Measurements from ENCODE around the gene MPHOSPH9.

The MPHOSPH9 gene, protein sequence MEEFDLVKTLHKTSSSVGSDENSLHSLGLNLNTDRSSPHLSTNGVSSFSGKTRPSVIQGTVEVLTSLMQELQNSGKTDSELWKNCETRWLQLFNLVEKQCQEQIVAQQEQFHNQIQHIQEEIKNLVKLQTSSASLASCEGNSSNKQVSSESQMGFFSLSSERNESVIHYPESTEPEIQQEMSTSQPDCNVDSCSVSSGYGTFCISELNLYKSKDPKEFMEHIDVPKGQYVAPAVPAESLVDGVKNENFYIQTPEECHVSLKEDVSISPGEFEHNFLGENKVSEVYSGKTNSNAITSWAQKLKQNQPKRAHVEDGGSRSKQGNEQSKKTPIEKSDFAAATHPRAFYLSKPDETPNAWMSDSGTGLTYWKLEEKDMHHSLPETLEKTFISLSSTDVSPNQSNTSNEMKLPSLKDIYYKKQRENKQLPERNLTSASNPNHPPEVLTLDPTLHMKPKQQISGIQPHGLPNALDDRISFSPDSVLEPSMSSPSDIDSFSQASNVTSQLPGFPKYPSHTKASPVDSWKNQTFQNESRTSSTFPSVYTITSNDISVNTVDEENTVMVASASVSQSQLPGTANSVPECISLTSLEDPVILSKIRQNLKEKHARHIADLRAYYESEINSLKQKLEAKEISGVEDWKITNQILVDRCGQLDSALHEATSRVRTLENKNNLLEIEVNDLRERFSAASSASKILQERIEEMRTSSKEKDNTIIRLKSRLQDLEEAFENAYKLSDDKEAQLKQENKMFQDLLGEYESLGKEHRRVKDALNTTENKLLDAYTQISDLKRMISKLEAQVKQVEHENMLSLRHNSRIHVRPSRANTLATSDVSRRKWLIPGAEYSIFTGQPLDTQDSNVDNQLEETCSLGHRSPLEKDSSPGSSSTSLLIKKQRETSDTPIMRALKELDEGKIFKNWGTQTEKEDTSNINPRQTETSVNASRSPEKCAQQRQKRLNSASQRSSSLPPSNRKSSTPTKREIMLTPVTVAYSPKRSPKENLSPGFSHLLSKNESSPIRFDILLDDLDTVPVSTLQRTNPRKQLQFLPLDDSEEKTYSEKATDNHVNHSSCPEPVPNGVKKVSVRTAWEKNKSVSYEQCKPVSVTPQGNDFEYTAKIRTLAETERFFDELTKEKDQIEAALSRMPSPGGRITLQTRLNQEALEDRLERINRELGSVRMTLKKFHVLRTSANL

DNA sequence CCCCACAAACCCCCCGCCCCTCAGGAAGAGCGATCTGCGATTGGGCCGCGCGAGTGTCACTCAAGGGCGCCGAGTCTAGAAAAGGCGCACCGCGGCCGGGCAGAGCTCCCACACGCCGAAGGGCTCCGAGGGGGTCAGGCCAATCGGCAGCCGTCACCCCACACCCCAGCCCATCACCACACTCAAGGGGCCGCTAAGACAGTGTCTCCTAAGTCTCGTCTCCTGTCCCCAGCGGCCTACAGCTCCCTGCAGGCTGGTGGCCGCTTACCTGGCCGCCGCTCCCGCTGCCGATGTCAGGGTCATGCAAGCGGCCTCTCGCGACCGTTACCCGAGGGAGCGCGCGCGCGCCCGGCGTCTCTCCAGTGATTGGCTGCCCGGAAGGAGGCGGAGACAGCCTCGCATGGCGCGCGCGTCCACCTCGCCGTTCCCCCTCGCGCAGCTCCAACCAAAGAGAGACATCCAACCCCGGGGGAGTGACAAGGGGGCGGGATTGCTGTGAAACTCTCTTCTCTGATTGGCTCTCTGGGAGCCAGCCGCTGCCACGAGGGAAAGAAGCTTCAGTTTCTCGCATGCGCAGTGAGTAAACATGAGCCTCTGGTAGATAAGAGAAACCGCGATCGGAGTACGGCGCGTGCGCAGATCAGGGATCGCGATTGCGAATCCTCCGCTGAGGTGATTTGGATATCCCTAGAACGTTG, at the start of gene MPHOSPH9, which contains the start of gene MTRFR:
Gene MPHOSPH9, minus strand, starts transcription at position 335 of the 698 bp plus-strand sequence. CDS start 2,777 bp downstream, outside the sequence.
Gene MTRFR, plus strand, starts transcription at position 630 of the 698 bp plus-strand sequence. CDS start 20,239 bp downstream, outside the sequence.
- peak; percentile 94 to 96 for DNase-seq (ENCODE audit: low read depth in 2 of 2)

DNA sequence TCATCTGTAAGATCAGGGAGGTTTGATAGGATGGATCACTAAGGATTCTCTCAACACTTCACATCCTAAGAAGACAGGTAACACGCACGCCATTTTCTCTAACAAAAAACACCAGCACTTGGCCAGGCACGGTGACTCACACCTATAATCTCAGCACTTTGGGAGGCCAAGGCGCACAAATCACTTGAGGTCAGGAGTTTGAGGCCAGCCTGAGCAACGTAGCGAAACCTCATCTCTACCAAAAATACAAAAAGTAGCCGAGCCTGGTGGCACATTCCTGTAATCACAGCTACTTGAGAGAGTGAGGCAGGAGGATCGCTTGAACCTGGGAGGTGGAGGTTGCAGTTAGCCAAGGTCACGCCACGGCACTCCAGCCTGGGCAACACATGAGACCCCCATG, 49.2 kb upstream of the MPHOSPH9 start:
- DNase-seq (ENCODE audit: low read depth in 2 of 2): no peak

DNA sequence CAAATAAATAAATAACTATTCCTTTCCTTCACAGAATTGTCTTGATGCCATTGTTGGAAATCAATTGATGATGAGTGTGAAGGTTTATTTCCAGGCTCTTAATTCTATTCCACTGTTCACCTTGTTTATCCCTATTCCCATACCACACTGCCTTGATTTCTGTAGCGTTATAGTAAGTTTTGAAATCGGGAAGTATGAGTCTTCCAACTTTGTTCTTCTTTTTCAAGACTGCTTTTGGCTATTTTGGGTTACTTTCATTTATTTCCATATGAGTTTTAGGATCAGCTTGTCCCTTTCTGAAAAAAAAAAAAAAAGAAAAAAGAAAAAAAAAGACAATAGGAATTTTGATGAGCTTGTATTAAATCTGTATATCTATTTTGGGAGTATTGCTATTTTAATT, 48.0 kb upstream of the MPHOSPH9 start:
- DNase-seq (ENCODE audit: low read depth in 2 of 2): no peak

DNA sequence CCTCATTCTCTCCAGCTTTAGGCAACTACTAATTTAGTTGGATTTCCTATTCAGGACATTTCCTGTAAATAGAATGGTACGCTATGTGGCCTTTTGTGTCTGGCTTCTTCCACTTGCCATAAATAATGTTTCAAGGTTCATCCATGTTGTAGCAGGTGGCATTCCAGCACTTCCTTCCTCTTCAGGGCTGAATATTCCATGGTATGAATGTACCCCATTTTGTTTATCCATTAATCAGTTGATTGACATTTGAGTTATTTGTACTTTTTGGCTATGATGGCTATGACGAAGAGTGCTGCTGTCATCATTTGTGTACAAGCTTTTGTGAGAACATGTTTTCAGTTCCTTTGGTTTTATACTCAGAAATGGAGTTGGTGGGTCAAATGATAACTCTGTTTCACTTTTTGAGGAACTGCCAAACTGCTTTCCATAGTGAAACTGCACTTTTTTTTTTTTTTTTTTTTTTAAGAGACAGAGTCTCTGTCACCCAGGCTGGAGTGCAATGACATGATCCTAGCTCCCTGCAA, 45.2 kb upstream of the MPHOSPH9 start:
- no peak for DNase-seq (ENCODE audit: low read depth in 2 of 2)

DNA sequence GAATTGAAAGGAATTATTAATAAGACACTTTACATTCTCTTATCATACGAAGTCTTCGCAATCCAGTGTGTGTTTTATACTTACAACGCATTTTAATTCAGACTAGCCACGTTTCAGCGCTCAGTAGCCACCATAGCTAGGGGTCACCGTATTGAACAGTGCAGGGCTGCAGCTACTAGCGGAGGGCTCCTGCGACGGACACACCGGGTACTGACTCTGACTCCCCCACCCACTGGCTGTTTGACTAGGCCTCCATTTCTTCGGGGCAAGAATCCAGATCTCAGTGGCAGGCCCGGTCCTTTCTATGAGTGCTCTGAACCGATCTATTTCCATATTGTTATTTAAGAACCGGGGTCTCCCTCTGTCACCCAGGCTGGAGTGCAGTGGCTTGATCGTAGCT, 40.2 kb upstream of the MPHOSPH9 start:
- DNase-seq (ENCODE audit: low read depth in 2 of 2): no peak

DNA sequence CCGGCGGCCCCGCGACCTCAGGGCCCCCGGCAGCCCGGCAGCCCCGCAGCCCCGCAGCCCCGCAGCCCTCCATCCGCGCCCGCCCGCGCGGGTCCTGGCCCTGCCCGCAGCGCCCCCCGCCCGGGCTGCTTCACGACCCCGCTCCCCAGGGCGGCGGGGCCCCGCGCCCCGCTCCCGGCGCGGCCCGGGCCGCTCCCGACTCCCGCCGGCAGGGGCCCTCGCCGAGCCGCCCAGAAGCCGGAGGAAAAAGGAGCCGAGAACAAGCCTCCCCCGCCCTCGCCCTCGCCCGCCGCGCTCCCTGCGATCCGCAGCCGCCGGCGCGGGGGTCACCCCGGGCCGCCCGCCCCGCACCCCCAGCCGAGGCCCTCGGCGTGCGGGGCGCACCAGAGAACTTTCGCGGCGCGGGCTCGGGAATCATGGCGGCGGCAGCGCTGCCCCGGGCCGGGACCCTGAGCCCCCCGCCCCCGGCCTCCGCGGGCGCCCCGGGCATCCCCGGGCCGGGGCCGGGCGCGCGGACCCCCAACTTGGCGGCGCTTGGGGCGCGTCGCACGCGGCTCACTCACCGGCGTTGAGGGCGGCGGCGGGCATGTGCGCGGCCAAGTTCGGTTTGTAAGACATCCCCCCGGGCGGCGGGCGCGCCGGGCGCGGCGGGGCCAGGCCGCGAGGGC, 38.2 kb upstream of the MPHOSPH9 start:
- peak; percentile 22 to 53 for DNase-seq (ENCODE audit: low read depth in 2 of 2)

DNA sequence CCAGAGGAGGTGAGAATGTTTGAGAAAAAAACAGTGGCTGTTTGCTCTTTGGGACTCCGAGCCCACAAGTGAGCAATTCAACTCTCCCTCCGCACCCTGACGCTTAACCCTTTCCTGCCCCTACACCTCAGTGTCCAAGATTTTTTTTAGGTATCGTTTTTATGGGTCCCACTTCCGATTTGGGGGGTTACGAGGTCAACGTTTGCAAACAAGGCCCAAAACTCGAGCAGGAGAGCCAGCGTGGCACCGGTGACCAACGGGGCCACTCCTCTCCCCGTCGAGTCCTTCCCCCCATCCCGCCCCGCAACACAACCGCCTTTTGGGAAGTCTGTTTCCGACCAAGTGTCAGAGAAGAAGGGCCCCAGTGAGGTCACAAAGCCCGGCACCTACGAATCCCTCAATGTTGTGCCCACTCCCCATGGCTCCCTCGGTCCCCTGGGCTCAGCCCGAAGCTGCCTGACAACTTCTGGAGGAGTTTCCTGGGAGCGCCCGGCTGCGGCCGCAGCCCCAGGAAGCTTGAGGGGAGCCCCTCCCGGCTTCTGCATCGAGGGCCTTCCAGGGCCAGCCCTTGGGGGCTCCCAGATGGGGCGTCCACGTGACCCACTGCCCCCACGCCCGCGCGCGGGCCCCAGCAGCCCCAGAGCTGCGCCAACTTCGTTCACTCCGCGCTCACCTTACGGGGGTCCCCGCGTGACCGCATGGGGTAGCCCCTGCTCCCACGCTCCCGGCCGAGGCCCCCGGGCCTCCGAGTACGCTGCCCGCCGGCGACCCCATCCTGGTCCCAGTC, 37.5 kb upstream of the MPHOSPH9 start:
- DNase-seq (ENCODE audit: low read depth in 2 of 2): no peak

DNA sequence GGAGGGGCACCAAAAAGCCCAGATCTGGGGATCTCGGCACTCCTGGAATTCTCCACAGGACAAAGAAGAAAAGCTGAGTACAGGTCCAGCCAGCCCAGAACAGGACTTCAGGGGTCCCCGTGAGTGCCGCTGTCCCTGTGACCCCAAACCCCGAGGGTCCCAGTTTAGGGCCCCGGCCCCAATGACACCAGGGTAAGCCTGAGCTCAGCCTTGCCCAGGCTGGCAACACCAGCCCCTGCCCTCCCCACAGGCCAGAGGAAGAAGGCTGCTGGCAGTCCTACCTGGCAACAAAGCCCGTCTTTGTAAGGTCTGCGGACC, 36.9 kb upstream of the MPHOSPH9 start:
- no peak for DNase-seq (ENCODE audit: low read depth in 2 of 2)

DNA sequence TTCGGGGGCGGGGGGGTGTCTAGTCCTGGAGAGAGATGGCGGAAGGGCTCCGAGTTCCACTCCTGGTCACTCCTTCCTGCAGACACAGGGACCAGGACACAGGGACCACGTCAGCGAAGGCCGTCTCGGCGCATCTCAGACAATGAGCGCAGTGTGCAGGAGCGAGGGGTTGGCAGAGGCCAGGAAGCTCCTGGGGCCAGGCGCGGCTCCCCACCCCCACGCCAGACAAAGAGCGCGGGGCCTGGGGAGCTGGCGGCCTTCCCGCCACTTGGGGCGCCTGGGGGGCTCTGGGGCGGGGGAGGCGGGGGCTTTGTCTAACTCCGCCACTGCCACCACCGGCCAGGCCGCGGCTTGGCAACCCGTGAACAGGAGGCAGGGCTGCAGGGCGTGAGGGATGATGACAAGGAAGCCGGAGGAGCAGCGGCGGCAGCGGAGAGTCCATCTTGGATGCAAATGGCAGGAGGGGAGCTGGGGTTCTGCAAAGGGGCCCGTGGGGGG, 36.5 kb upstream of the MPHOSPH9 start:
- no peak for DNase-seq (ENCODE audit: low read depth in 2 of 2)

DNA sequence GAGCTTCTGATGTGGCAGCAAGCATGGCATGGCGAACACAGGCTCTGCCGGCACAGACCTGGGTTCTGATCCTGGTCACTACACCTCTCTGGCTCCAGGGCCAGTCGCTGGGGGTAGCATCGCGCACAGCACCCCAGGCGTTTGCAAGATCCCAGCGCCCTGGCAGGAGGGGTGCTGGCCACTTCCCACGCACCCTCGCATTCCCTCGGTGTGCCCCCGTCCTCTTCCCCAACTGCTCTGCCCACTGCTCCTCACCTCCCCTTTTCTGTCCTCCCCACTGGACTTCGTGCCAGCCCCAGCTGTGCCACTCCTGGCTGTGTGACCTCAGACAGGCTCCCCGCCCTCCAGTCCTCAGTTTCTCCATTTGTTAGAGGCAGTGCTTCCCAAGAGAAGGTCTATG, 35.9 kb upstream of the MPHOSPH9 start:
- no peak for DNase-seq (ENCODE audit: low read depth in 2 of 2)

DNA sequence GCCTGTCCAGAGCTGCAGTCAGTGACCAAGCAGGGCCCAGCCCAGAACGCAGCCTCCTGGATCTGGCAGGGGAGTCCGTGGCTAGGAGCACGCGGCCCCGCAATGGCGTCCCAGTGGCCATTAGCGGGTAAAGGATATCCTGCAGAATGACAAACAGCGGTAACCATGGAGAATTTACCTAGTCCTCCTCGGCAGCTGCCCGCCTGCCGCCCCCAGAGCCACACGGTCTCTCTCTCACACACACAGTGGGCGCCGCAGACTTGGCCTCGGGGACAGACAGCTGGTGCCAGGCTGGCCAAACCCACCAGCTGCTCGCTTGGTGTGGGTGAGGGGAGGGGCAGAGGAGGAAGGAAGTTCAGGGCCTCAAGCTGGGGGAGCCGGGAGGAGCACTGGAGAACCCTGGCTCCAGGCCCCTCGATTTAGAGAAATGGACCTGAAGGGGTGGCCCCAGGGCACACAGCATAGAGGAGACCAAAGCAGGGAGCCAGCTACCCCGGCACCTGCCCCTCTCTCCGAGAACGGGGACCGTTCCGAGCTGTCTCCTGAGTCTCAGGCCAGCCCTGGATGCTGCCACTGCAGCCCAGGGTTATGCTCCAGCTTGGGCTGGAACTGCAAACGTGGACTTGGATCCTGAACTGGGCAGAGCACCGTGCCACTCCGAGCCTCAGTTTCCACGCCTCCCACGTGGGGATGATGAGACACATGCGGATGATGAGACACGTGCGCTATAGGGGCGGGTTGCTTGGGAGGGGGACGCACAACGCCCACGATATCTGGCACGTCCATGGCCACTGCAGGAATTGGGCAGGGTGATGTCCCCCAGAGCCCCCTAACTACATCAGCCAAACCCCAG, 35.3 kb upstream of the MPHOSPH9 start:
- DNase-seq (ENCODE audit: low read depth in 2 of 2): no peak

DNA sequence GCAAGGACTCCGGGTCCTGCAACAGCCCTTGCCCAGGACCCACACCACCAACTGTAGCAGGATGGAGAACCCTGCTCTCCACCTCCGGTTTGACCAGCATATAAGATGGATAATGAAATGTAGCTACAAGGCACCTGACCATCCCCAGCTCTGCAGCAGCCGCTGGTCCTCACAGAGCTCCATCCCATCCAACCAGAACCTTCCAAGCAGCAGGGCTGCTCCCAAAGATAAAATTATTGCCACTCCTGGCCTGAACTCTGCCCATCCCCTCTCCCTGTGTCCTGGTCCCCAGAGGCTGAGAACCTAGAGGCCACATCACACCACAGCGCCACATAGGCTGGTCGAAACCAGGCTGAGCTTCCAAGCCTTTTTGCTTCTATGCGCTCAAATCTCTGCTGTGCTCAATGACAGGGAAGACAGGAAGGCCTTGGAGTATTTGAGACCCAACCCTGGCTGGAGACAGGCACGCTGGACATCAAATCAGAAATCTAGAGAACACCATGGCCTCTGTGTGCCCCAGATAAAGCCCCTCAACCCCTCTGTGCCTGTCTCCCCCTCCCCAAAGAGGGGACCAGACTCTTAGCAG, 34.5 kb upstream of the MPHOSPH9 start:
- no peak for DNase-seq (ENCODE audit: low read depth in 2 of 2)

DNA sequence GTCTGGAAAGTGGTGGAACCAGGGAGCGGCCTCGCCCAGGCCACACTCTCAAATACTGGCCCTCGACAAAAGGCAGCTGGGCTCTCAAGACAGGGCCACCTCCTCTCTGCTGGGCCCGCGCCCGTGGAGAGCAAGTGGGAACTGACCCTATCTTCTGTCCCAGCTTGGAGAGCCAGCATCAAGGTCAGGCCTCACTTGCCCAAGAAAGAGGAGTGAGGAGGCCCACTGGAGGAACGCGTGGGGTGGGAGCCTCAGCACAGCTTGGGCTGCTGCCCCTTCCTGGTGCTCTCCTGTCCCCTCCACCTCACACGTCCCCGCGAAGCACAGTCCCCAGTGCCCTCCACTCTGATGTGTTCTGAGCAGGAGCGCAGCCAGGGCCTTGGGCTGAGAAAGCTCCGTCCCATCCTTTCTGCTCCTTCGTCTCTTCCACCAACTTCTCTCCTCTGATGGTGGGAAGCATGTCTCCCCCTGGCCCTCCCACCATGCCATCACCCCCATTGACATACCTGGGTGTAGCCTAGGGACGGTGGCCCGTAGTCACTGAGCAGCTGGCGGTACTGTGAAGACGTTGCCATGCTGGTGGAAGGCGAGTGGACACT, 33.8 kb upstream of the MPHOSPH9 start:
- no peak for DNase-seq (ENCODE audit: low read depth in 2 of 2)

DNA sequence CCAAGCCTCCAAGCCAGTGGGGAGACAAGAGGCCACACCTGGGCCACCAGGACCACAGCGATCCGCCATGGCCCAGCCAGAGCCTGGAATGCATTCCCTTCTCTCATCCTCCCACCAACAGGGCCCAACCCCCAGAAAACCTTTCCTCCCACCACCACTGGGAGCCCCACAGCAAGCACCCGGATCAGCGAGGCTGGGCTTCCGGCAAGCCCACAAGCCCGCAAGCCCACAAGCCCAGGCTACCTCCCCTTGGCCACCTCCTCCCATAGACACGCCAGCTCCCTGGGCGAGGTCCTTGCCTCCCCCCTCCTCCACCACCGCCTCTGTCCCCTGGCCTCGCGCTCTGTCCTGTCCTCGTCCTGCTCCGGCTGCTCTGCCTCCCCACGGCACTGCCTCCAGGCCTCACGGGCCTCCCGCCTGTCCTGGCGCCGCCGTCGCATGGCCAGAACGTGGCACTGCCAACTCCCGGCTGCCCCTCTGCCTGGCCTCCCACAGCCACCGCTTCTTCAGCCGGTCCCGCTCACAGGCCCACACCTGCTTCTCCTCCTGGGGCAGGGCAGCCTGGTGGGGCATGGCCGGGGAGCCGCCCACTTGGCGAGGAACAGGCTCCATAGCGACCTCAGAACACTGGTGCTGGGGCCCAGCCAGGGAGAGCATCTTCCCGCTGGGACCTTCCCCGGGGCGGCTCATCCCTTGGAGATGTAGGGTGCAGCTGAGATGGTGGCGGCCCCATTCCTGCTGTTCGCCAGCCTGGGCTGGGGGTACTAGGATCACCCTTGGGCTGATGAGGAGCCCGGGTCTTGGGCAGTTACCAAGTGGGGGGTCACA, 33.1 kb upstream of the MPHOSPH9 start:
- no peak for DNase-seq (ENCODE audit: low read depth in 2 of 2)

DNA sequence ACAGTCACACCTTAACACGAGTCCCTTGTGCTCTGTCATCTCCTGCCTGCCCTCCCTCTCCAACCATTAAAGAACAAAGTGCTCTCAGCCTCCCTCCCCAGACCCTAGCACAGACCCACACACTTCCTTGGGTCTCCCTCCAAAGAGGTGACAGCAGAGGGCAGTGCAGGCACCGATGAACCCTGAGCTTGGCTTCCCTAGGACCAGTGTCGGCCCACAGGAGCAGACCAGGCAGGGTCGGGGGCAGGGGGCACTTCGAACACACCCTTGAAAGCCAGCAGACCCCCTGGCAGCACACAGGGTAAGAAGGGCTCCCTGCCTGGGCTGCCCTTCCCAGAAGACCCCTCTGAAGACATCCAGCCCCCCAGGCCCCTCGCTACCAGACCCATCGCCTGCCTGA, 31.7 kb upstream of the MPHOSPH9 start:
- DNase-seq (ENCODE audit: low read depth in 2 of 2): no peak

DNA sequence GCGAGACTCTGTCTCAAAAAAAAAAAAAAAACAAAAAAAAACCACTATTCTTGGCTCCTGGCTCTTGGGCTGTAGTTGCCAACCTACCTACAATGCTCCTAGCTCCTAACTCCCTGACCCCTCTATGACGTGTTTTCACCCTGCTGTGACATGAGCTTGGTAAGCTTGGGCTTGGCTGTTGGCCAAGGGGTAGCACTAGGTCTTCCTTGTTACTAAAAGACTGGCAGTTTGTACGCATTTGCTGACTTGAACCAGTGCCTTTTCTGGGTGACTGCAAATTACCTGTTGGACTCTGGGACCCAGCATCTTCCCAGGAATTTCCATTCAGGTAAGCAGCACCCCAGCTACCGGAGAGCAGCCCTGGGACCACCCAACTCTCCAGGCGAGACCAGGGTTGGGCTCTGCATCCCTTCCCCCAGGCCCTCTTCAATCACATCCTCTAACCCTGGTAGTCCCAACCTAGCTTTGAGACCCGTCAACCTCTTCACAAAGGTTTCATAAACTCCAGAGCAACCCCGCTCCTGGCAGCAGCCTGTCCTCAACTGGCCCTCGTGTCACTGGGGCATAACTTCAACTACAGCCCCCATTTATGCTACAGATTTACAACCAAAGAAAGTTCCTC, 30.4 kb upstream of the MPHOSPH9 start:
- no peak for DNase-seq (ENCODE audit: low read depth in 2 of 2)

DNA sequence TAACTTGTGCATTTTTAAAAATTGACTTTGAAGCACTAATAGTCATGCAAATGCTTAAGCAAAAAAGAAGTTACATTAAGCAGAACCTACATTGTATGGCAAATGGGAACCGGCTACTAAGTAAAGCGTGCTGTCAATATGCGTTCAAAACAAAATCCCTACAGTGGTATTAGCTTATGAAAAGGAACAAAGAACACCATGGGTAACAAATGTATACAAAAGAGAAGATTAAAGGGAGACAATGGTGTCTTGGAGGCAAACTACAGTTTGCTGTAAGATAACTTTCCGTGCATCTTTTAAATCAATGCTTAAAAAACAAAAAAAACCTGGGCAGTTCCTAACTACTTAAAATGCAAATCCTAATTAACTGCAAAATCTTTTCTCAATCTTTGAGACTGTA, 28.3 kb upstream of the MPHOSPH9 start:
- no peak for DNase-seq (ENCODE audit: low read depth in 2 of 2)

Measured in stimulated activated CD8-positive, alpha-beta memory T cell treated with anti-CD3 and anti-CD28 coated beads, Interleukin-7, amount 100 ng/mL, for 1 hour (primary cell).